HG02943 (cell line): Measurements from ENCODE around the gene RTP4.

Experiments
- ATAC-seq: cut with Tn5 transposase; IDR thresholded peaks from one replicate; pipeline ENCODE4 v1.9.1; 2021; ENCODE audit warnings: mild to moderate bottlenecking, low read depth, moderate library complexity; ENCODE audit not compliant: unreplicated experiment

RTP4 gene, protein sequence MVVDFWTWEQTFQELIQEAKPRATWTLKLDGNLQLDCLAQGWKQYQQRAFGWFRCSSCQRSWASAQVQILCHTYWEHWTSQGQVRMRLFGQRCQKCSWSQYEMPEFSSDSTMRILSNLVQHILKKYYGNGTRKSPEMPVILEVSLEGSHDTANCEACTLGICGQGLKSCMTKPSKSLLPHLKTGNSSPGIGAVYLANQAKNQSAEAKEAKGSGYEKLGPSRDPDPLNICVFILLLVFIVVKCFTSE

DNA sequence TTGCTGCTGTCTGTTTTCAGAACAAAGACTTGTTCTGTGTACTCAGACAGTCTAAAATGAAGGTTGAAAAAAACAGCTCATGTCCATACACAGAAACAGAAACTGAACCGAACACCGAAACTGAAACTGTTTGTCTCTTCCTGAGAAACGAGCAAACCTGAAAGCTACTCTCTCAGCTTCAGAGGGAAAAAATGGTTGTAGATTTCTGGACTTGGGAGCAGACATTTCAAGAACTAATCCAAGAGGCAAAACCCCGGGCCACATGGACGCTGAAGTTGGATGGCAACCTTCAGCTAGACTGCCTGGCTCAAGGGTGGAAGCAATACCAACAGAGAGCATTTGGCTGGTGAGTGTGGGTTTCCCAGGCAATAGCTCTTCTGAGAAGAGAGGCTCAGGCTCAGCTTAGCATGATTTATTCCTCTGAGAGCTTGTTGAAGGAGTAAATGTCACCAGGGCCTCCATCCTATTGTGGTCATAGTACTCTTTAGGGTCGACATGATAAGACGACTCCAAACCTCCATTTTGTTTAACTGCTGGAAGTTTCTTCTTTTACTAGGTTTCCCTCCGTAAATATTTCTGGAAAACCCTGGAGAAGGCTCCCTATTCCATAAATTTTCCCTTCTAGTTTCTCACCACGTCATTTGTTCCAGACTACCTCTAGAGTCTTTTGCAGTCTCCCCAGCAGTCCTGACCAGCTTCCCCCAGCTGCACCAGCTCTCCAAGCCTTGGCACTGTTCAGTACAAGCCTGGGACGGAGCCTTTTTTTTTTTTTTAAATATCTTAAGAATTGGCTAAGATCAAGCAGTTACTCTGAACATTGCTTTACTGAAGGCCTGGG is at the start of gene RTP4:
TSS of gene RTP4 (plus strand) at position 135 of the 838 bp plus-strand sequence. CDS start at position 192, 57 bp downstream.
- peak; percentile 83 for ATAC-seq

DNA sequence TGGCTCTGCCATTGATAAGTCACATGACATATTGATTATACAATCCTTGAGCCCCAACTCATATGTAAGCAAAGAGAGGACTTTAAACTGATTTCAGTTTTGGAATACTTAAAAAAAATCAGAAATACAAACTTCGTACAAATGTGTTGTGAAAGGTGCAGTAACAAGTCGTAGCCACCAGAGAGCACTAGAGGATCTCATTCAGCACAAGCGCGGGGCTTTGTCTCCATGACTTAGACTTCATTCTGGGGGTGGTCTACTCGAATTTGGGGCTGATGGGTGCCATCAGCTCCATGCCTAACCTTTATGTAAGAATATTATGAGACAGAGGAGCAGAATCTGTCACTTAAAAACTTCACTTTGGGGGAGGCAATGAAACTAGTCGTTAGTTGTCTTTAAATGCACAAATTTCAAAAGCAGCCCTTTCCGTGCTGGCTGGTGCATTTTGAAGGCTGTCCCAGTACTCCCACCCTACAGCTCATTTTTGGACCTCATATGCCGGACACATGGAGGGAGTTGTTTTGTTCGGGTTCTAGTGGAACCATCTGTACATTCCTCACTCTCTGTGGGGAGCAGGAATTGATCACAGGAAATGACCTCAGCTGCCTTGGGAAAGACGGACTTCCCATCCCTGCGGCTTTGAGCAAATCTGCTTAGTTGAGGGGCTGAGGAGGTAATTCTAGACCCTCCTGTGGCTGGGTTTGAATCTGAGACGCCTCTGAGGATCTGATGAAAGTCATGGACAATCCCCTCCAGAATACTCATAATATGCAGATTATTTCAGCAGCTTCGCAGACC is 49.2 kb upstream of the RTP4 start:
- no peak for ATAC-seq

DNA sequence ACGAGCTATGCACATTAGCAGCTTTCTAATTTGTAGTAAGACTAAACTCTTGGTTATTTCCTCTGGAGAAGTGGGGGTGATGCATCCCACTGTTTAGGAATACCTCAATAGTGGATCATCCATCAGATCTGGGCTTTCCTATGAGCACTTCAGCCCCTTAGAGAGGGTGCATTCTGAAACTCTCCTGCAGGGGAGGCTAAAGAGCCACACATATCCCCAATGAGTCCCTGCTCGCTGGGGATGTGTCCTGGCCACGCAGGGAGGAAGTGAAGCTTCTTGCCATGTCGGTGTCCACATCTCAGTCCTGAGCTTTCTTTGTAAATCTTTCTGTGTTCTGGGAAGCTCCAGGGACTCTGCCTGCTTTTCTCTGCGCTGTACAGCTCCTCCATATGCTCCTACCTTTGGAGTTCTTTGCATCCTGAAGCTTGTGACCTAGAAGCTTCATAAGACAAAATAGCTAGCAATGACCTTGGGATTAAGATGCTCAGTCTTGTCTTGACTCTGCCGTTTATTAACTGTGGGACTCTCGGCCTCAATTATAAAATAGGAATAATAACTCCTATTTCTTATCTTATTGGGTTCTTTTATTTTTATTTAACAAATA is 48.4 kb upstream of the RTP4 start:
- no peak for ATAC-seq

DNA sequence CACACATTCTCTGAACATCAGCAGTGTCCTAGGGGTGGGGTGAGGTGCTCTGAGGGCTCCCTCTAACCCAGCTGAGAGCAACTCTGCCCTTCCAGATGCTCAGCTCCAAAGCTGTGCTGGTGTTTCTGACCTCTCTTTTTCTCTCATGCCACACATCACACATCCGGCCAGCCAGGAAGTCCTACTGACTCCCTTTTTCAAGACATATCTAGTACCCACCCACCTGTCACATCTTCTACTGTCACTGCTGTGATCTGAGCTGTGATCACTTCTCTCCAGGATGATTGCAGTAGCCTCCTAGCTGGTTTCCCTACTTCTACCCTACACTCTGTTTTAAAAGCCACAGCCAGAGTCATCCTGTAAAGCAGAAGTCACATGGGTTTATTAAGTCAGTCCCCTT is 46.4 kb upstream of the RTP4 start:
- ATAC-seq = no peak

DNA sequence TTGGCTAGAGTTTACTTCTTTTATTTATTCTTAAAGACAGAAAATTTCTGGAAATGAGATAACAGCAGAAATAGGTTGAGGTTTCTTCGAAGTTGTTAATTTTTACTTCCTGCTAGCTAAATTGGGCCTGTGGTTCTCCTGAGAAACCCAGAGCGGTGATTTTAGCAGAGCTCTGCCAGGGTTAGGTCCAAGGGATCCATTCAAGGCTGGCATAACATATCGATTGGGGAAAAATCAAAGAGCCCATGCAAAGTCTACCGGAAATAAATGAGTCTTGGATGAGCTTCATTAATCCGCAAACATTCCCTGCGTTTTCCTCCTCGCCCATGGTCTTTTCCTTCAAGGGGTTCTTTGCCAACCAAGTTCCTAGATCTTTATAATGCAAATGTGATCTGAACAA is 45.9 kb upstream of the RTP4 start:
- no peak for ATAC-seq

DNA sequence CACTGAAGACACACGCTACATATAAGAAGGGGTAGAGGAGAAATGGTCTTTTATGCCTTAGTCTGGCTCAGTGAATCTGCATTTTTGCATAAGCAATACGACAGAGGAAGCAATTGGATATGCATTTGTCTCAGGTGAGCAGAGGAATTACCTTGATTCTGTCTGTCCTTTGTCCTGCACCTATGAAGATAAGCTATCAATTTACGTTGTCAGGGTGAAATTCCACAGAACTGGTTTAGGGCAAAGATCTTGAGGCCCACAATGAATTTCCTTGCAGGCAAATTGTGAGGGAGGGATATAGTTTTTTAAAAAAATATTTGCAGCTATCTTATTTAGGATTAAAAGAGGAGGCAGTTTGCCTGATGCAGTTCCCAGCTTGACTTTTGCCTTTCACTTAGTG is 45.1 kb upstream of the RTP4 start:
- no peak for ATAC-seq

DNA sequence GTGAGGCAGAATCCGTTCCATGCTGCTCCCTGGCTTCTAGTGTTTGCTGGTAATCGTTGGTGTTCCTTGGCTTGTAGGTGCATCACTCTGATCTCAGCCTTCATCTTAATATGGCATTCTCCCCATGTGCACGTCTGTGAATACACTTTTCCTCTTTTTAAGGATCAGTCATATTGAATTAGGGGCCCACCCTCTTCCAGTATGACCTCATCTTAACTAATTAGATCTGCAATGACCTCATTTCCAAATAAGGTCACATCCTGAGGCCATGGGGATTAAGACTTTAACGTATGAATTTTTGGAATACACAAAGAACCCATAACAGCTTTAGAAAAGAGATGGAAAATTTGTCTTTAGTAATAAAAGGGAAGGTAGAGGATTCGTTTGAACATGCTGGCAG is 42.6 kb upstream of the RTP4 start:
- ATAC-seq = no peak

DNA sequence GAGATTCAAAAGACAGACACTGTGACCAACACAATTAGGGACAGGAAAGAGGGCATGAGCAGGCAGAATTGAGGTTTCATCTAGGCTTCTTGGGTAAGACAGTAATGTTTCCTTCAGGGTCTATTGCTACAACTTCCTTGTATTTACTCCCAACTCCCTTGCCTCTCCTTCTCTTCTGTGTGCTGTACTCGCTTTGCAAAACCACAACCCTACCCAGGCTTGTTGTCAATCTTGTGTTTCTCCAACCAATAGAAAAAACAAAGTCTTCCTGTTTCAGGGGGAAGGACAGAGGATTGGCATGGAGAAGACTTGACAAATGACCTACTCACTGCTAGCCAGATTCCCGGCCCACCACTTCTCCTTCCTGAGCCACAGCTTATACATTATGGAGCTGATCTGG is 40.3 kb upstream of the RTP4 start:
- ATAC-seq = no peak

DNA sequence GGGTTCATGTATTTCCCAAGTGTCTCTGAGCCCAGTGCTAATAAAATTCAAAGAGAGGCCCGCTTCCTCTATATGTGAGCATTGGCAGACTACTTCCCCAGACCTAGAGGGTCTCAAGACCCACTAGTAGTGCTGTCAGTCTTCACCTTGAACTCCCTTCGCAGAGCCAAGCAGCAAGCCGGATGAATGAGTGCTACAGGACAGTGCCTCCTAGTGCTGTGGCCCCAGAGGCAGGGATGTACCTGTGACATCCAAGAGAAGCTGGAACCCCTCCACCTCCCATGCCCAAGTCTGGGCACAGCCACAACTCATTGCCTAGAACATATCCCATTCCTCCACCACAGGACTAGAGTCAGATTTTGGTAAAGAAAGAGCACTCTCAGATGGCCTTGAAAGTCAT is 39.5 kb upstream of the RTP4 start:
- ATAC-seq = no peak

DNA sequence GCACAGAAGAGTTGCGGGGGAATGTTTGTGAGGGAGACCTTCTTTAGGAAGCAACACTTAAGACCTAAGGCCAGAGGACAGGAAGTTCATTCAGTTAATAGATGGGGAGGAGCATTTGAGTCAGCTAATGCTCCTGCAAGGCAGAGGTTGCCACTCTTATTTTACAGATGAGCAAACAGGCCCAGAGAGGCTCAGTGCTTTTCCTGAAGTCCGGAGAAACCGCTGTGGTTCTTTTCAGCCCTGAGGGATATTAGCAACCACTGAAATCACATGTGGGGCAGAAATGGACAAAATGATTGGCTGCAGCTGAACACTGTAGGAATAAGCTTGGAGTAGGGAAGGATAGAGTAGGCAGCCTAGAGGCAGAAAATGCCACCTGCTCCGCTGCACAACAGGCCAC is 33.3 kb upstream of the RTP4 start:
- ATAC-seq = no peak

DNA sequence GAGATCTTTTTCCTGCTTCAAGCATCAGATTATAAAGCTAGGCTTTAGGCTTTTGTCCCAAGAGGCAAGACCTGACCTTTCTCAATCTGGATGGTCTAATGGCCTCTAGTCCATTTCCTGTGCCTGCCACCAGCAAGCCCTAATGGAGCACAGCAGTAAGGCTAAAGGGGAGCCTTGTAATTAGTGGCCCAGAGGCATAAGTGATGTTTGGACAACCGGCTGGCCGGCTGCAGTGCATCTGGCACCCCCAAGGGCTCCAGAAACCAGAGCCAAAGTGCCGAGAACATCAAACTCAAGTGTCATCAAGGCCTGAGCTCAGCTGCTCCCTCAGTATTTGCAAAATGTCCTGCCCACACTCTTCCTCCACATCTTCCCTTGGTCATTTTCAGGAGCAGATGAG is 31.9 kb upstream of the RTP4 start:
- no peak for ATAC-seq

DNA sequence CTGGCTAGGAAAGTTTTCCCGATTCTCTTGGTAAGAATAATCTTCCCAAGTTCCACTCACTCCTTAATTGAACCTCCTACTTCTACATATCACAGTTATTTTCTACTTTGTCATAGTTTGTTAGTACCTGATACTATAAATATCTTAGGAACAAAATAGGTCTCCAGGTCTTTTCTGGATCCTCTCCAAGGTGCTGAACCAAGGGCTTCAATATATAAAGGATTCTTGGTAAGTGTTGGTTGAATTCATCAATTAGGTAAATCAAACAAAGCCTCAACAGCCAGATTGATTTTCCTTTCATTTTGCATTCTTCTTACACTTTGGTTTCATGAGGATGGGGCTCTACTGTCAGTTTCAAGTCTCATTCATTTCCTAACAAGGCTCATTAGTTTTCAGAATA is 27.6 kb upstream of the RTP4 start:
- ATAC-seq = no peak

DNA sequence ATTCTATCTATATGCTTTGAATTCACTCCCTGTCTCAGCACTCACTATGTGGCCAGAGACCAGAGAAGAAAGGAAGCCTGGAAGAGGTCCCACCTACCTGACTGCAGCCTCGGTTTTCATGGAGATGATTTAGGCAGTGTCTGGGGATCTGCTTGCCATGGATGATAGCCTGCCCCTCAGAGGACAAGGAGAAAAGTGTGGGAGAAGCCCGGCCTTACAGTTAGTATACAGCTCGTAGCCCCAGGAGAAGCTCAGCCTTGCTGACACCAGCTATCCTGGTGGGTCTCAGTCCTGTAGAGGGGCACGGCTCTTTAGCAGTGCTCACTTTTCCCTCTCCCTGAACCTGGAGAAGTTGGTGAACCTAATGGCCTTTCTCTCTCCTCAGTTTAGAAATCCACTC is 25.9 kb upstream of the RTP4 start:
- ATAC-seq = no peak

DNA sequence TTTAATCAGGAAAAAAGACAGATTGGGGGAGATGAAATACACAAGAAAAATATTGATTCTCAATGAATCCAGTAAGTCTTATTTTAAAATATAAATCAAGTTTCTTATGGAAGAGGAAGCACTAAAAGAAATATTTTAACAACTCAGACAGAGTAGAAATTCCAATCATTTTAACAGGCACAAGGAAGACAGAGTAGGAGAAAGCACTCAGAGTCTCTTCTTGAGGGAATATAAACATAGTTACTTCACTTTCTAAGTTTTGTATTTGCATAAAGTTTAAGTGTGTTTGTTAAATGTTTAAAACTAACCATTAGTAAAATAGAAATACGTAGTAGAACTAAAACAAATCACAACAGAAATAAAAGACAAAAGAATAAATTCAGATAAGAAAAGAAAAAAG is 24.5 kb upstream of the RTP4 start:
- no peak for ATAC-seq

DNA sequence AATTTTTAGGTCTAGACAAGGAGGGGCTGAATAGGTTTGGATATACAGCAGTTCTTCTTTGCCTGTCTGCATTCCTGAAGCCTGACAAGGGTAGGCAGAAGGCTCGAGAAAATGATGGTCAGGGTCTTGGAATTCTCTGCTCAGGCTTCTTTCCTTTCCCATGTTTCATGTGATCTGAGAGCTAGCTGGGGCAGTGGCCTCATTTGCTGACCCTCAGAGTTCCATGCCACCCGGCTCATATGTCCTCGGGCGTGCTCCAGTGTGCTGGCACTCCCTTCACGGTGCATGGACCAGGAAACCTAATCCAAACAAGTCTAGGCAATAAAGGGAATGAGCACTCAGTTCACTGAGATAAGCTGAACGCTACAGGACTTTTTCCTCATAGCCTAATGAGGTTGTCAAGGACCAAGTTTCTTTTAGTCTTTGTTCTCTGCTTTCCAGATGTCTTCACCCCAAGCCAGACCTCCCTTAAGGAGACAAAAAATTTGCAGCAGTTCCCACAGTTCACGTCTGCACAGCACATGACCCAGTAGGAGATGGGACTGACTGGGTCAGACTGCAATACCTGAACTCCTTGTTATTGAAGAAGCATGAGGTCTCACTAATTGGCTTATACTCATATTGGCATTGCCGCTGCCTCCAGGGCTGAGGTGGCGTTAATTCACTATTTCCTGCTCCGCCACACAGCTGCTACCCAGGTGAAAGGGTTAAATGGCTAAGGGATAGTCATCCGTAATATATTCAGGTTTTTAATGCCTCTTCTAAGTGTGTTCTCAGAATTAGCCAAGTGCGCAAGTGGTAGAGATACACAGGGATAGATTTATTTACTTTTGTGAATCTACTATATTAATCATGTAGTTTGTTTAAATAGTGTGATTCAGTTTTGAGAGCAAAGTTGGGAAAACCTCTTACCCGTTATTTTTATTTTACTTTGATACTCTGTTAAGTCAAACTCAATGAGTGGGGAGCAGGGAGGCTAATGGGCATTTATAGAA is 15.3 kb upstream of the RTP4 start:
- ATAC-seq = no peak

DNA sequence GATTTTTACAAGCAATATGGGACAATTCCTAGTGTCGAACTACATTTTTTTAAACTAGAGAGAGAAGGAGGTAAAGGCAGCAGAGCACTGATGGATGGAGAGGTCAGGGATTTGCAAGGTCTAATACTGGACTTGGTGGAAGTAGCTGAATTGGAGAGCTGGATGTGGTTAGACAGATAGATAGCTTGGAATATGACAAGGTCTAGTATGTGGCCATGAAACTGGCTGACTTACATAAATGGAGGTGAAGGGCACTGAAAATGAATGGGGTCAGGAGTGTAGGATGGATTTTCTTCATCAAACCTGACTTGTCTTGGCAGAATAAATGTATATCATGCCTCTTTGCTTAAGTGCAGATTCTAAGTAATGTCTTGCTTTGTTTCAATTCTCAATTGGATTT is 10.1 kb upstream of the RTP4 start:
- no peak for ATAC-seq

DNA sequence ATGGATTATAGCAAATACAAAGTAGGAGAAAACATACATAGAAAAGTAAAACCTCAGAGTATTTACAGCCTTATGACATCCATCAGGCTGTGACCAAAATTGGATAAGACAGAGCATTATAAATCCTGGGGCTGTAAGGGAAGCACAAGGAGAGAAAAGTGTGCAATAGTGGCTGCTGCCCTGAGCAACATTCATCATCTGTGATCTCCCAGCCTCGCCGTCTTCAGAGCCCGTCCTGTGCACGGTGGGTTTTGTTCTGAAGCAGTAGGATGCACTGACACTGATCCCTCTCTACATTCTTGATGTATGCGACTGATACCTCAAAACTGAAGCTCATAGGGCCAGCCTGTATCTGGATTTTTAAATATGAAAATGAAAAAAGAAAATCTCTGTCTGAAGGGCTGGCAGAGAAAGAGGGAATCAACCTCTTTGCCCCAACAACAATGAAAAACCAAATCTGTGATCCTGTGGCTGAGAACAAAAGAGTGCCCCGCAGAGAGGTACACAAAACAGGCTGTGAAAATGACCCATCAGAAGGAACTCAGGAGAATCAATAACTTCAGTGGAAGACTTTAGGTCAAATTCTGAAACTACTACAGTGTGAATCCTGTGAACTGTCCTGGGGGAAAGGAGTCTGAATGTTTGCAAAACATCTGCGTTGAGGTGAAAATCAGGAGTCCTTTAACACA is 8.2 kb upstream of the RTP4 start:
- no peak for ATAC-seq

DNA sequence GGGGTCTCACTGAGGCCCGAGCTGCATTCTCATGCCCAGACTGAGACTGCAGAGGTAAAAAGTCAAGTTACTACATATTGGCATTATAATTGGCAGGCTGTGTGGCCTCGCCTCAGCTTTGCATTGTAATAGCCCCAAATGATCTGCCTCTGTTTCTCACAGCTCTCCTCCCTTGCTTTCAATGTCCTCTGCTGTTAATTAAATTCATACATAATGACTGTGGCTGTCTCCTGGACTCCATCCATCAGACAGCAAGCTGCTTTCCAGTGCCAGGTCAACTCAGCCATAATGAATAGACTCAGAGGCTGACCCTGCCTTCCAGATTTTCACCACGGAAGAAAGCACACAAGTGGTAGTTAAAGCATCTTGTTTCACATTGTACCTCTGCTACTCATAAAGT is 7.6 kb upstream of the RTP4 start:
- no peak for ATAC-seq

DNA sequence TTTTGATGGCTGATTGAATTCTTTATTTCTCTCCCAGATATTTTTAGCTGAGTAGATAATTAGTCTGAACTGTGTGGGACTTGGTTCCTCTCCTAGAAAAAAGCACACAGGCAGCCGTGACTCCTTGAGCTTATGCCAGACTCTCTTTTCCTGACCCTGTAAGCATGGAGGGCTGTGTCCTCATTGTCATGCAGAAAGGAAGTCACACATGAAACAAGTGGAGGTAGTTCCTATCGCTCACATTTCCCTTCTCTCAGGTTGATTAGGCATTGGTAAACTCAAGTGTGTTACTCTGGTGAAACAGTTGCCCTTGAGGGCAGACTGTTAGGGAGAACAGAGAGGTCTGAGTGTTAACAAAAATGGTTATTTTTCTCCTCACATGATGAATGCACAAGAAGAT is 6.3 kb upstream of the RTP4 start:
- no peak for ATAC-seq
